Measurements from ENCODE around the gene FGGY.

DNA sequence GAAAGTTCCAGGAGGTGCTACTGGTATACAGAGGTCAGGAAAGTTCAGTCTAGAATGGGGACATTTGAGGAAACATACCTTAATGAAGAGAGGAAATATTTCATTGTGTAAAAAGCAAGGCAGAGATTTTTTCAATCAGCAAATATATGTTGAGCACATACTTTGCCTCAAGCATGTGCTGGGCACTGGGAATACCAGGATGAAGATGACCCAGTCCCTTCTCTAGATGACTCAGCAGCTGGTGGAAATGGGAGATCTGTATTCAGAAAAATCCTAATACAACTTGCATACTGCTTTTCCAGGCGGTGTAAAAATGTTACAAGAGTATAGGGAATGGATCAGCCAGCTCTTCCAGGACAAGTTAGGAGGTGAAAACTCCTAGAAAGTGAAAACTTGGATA lies 229.3 kb downstream of the FGGY start:
- TF ChIP-seq, protein P1, sequence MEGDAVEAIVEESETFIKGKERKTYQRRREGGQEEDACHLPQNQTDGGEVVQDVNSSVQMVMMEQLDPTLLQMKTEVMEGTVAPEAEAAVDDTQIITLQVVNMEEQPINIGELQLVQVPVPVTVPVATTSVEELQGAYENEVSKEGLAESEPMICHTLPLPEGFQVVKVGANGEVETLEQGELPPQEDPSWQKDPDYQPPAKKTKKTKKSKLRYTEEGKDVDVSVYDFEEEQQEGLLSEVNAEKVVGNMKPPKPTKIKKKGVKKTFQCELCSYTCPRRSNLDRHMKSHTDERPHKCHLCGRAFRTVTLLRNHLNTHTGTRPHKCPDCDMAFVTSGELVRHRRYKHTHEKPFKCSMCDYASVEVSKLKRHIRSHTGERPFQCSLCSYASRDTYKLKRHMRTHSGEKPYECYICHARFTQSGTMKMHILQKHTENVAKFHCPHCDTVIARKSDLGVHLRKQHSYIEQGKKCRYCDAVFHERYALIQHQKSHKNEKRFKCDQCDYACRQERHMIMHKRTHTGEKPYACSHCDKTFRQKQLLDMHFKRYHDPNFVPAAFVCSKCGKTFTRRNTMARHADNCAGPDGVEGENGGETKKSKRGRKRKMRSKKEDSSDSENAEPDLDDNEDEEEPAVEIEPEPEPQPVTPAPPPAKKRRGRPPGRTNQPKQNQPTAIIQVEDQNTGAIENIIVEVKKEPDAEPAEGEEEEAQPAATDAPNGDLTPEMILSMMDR (IDR thresholded peaks at IDR 0.05) = no peak
- TF ChIP-seq EZH2 (IDR thresholded peaks at IDR 0.05) = no peak

Measured in neural progenitor cell (in vitro differentiated cells).